Astrocyte (in vitro differentiated cells and primary cell): Measurements from ENCODE around the gene GPR37L1. TPM values are rescaled to one million over a fixed set of nuclear protein-coding genes. Genes with fewer than 3 reads are reported as not detected.

Experiments
- DNase-seq: peaks from one replicate; pipeline ENCODE4 v3.0.0-alpha.2; 2010; ENCODE audit warnings: low read depth
- FAIRE-seq: peaks from 2 replicates; lab custom pipeline; 2011; peaks lifted over from hg19 to GRCh38; lab: Jason Lieb, UNC
- H2AFZ ChIP-seq: 2 replicates; pipeline ENCODE4 v1.6.0; 2012; ENCODE audit warnings: low read depth, low read length, inconsistent platforms
- H3K27ac ChIP-seq: 2 replicates; pipeline ENCODE4 v1.5.1; 2011; ENCODE audit warnings: low read depth, low read length, inconsistent platforms
- H3K27me3 ChIP-seq: 2 replicates; pipeline ENCODE4 v1.6.0; 2011; ENCODE audit warnings: low read length, inconsistent platforms; ENCODE audit not compliant: insufficient read depth
- H3K36me3 ChIP-seq: 2 replicates; pipeline ENCODE4 v1.5.1; 2011; ENCODE audit warnings: low read length, inconsistent platforms; ENCODE audit not compliant: insufficient read depth
- H3K4me1 ChIP-seq: 2 replicates; pipeline ENCODE4 v1.5.1; 2011; ENCODE audit warnings: low read length, inconsistent platforms; ENCODE audit not compliant: insufficient read depth
- H3K4me2 ChIP-seq: 2 replicates; pipeline ENCODE4 v1.6.0; 2012; ENCODE audit warnings: low read length, inconsistent platforms
- H3K4me3 ChIP-seq: 2 replicates; pipeline ENCODE4 v1.5.1; 2011; ENCODE audit warnings: low read depth, mild to moderate bottlenecking, low read length, inconsistent platforms; ENCODE audit not compliant: insufficient read depth
- H3K79me2 ChIP-seq: 2 replicates; pipeline ENCODE4 v1.6.0; 2012; ENCODE audit warnings: mild to moderate bottlenecking, low read length, inconsistent platforms; ENCODE audit not compliant: insufficient read depth
- H3K9ac ChIP-seq: 2 replicates; pipeline ENCODE4 v1.6.0; 2012; ENCODE audit warnings: mild to moderate bottlenecking, low read length, inconsistent platforms
- H3K9me3 ChIP-seq: 2 replicates; pipeline ENCODE4 v1.5.1; 2012; ENCODE audit warnings: low read depth, mild to moderate bottlenecking, low read length, inconsistent platforms; ENCODE audit not compliant: insufficient read depth
- H4K20me1 ChIP-seq: 2 replicates; pipeline ENCODE4 v1.6.0; 2012; ENCODE audit warnings: low read length, inconsistent platforms; ENCODE audit not compliant: insufficient read depth
- H3K27ac Mint-ChIP-seq: one replicate; pipeline ENCODE4 v1.8.0; 2021; ENCODE audit warnings: mild to moderate bottlenecking, mixed read lengths; ENCODE audit not compliant: unreplicated experiment
- H3K27me3 Mint-ChIP-seq: one replicate; pipeline ENCODE4 v1.8.0; 2021; ENCODE audit warnings: low read depth, mixed read lengths; ENCODE audit not compliant: unreplicated experiment
- H3K36me3 Mint-ChIP-seq: one replicate; pipeline ENCODE4 v1.8.0; 2021; ENCODE audit warnings: low read depth, mixed read lengths; ENCODE audit not compliant: unreplicated experiment
- H3K4me1 Mint-ChIP-seq: one replicate; pipeline ENCODE4 v1.8.0; 2021; ENCODE audit warnings: low read depth, mixed read lengths; ENCODE audit not compliant: unreplicated experiment
- H3K4me3 Mint-ChIP-seq: one replicate; pipeline ENCODE4 v1.8.0; 2021; ENCODE audit warnings: mild to moderate bottlenecking, moderate library complexity, mixed read lengths; ENCODE audit not compliant: unreplicated experiment
- H3K9me3 Mint-ChIP-seq: one replicate; pipeline ENCODE4 v1.8.0; 2021; ENCODE audit warnings: mild to moderate bottlenecking, mixed read lengths; ENCODE audit not compliant: unreplicated experiment
- CTCF ChIP-seq: IDR thresholded peaks from 2 replicates; pipeline ENCODE4 v1.5.1; 2011; ENCODE audit warnings: low read depth, mild to moderate bottlenecking, inconsistent platforms, low read length, moderate library complexity; ENCODE audit not compliant: insufficient read depth
- EZH2 ChIP-seq: IDR thresholded peaks from 2 replicates; pipeline ENCODE4 v1.6.1; 2012; ENCODE audit warnings: mild to moderate bottlenecking, low read length, inconsistent platforms; ENCODE audit not compliant: insufficient read depth
- total RNA-seq: library from RNA; stranded (reverse); gene quantifications from 2 replicates; pipeline ENCODE4 v1.2.1, GENCODE V29; 2021

Gene GPR37L1
- total RNA-seq, 1 donor from 2014 or later, result not detected

DNA sequence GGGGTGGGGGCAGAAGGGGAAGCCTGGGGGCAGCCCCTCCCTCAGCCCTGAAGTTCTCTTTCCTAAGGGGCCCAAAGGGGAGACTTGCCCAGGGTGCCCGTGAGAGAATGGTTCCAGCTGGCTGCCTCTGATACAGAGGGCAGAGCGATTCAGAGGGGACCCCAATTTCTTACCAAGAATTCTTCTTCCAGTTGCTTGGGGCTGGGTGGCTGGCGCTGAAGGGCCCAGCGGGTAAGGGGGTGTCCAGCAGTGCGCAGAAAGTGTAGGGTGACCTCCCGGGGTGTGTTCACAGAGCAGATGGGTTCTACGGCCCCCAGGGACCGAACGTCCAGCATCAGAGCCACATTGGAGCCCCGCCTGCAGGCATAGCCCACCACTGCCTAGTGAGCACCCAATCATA lies 35.2 kb downstream of the GPR37L1 start:
- Histone ChIP-seq H3K27ac (no peak overlapping the region), H4K20me1 (no peaks in the 10 kb centered on the region), H3K4me3 (no peak overlapping the region), H3K27me3 (peaks cover 2% of the 10 kb centered on the region), H3K36me3 (no peaks in the 10 kb centered on the region), H2AFZ (no peak overlapping the region), H3K4me2 (no peak overlapping the region), H3K9ac (no peak overlapping the region), H3K79me2 (no peaks in the 10 kb centered on the region), H3K9me3 (no peaks in the 10 kb centered on the region), H3K4me1 (peaks cover 8% of the 10 kb centered on the region)
- H3K4me3 Mint-ChIP-seq, result no peak overlapping the region
- H3K9me3 Mint-ChIP-seq, result no peaks in the 10 kb centered on the region
- DNase-seq (no peak), FAIRE-seq (no peak)
- peaks cover 26% of the 10 kb centered on the region for H3K4me1 Mint-ChIP-seq
- TF ChIP-seq CTCF (no peak), EZH2 (no peak)
- H3K27me3 Mint-ChIP-seq, result peaks cover 12% of the 10 kb centered on the region
- H3K36me3 Mint-ChIP-seq, result no peaks in the 10 kb centered on the region
- H3K27ac Mint-ChIP-seq, result no peak overlapping the region

DNA sequence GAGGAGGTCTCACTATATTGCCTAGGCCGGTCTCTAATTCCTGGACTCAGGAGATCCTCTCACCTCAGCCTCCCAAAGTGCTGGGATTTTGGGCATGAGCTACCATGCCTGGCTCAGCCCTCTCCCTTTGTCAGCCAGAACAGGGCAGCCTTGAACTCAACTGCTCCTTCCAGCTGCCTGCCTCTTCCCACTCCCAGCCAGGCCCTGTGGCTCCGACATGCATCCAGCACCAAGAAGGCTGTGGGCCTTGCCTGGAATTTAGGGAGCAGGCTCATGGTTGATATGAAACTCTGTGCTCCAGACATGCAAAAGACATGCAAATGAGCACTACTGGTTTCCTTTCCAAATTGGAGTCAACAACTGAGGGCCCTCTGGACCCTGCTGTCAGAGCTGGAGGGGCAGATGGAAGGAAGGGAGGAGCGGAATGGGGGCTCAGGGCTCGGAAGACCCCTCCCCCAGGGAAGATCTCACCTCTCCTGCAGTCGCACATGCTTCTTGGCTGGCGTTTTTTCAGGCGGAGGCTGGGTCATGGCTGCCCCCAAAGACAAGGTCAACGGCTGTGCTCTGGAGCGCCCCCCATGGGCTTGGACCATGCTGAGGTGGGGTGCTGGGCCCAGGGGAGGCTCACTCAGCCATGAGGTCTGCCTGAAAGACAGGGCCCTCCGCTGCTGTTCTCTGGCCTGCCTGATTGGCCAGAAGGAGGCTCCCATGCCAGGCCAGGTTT lies 36.3 kb downstream of the GPR37L1 start:
- H3K27me3 ChIP-seq, result no peaks in the 10 kb centered on the region
- no peak overlapping the region for H3K27ac Mint-ChIP-seq
- no peaks in the 10 kb centered on the region for H3K36me3 ChIP-seq
- peaks cover 8% of the 10 kb centered on the region for H3K4me1 ChIP-seq
- no peaks in the 10 kb centered on the region for H4K20me1 ChIP-seq
- TF ChIP-seq CTCF, result no peak
- TF ChIP-seq EZH2, result no peak
- peak overlapping the region; percentile 14 for H3K4me3 Mint-ChIP-seq
- H3K9ac ChIP-seq, result no peak overlapping the region
- no peaks in the 10 kb centered on the region for H3K9me3 ChIP-seq
- H3K4me2 ChIP-seq, result no peak overlapping the region
- no peaks in the 10 kb centered on the region for H3K9me3 Mint-ChIP-seq
- no peak overlapping the region for H3K27ac ChIP-seq
- peaks cover 12% of the 10 kb centered on the region for H3K27me3 Mint-ChIP-seq
- H3K36me3 Mint-ChIP-seq, result no peaks in the 10 kb centered on the region
- peaks cover 23% of the 10 kb centered on the region for H3K4me1 Mint-ChIP-seq
- no peak overlapping the region for H2AFZ ChIP-seq
- H3K79me2 ChIP-seq, result no peaks in the 10 kb centered on the region
- FAIRE-seq (no peak), DNase-seq (no peak)
- no peak overlapping the region for H3K4me3 ChIP-seq
